IPS-20b (cell line): ENCODE results near the gene SLC25A29.

Experiments
- H3K27ac ChIP-seq: one replicate; pipeline ENCODE4 v1.5.1; 2013; ENCODE audit warnings: low read length
- H3K27me3 ChIP-seq: 2 replicates; pipeline ENCODE4 v1.6.1; 2013; ENCODE audit warnings: mild to moderate bottlenecking, low read length, inconsistent platforms; ENCODE audit not compliant: insufficient read depth
- H3K36me3 ChIP-seq: 2 replicates; pipeline ENCODE4 v1.6.1; 2013; ENCODE audit warnings: low read depth, mild to moderate bottlenecking, inconsistent platforms, low read length, moderate library complexity; ENCODE audit not compliant: insufficient read depth
- H3K4me1 ChIP-seq: 2 replicates; pipeline ENCODE4 v1.6.1; 2013; ENCODE audit warnings: mild to moderate bottlenecking, control low read depth, inconsistent platforms, low read length, moderate library complexity; ENCODE audit not compliant: insufficient read depth
- H3K4me3 ChIP-seq: 2 replicates; pipeline ENCODE4 v1.5.1; 2013; ENCODE audit warnings: mild to moderate bottlenecking, low read length, inconsistent platforms
- H3K9ac ChIP-seq: 2 replicates; pipeline ENCODE4 v1.6.1; 2013; ENCODE audit warnings: low read depth, mild to moderate bottlenecking, inconsistent platforms, low read length, moderate library complexity
- H3K9me3 ChIP-seq: 2 replicates; pipeline ENCODE4 v1.6.1; 2013; ENCODE audit warnings: mild to moderate bottlenecking, low read depth, low read length, inconsistent platforms; ENCODE audit not compliant: insufficient read depth

Gene SLC25A29

DNA sequence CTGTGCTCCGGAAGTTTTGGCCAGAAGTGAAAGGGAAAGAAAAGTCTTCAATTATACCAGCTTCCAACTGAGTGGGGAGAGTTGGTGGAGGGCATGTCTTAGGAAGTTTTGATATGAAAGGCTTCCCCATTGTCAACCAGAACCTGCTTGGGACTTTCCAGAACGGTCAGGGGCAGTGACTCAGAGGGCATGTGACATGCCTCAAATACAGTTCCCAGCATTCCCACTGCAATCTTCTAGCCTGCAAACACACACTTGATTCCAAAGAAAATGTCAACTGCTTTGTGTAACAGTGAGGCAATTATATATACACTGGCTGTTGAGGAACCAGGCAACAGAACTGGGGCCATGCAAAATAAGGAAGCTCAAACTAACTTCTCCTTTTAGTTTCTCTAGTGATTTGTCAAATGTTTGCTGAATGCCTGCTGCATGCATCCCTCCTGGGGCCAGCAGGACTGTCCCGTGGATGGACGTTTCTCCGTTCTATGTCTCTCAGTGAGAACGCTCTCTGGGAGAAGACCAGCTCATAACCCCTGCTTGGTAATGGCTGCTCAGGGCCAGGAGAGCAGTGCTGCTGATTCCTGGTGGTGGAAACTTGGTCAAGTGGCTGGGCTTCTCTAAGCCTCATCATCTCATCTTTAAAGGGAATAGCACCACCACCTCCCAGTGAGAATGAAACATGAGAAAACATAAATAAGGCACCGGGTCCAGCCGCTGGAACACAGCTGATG, 35.2 kb upstream of the SLC25A29 start:
- Histone ChIP-seq H3K27me3 (no peaks in the 10 kb centered on the region), H3K36me3 (peaks cover 64% of the 10 kb centered on the region), H3K4me3 (no peak overlapping the region), H3K27ac (no peak overlapping the region), H3K4me1 (no peaks in the 10 kb centered on the region), H3K9me3 (no peaks in the 10 kb centered on the region), H3K9ac (no peak overlapping the region)

DNA sequence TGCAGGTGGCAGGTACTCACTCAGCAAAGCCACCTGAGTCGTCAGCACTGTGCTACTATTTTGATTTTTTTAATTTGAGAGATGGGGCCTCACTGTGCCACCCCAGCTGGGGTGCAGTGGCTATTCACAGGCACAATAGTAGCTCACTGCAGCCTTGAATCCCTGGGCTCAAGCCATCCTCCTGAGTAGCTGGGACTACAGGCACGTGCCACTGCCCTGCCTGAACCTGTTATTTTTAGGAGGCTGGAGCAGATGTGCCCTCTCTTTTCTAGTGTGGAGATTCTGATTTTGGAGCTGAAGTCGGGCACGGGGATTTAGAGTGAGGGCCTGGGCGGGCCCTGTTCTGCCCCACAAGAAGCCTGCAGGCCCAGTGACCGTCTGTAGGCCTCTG, 34.2 kb upstream of the SLC25A29 start:
- no peaks in the 10 kb centered on the region for H3K27me3 ChIP-seq
- no peak overlapping the region for H3K4me3 ChIP-seq
- no peaks in the 10 kb centered on the region for H3K4me1 ChIP-seq
- H3K27ac ChIP-seq = no peak overlapping the region
- H3K9me3 ChIP-seq = no peaks in the 10 kb centered on the region
- H3K36me3 ChIP-seq = peaks cover 62% of the 10 kb centered on the region
- no peak overlapping the region for H3K9ac ChIP-seq

DNA sequence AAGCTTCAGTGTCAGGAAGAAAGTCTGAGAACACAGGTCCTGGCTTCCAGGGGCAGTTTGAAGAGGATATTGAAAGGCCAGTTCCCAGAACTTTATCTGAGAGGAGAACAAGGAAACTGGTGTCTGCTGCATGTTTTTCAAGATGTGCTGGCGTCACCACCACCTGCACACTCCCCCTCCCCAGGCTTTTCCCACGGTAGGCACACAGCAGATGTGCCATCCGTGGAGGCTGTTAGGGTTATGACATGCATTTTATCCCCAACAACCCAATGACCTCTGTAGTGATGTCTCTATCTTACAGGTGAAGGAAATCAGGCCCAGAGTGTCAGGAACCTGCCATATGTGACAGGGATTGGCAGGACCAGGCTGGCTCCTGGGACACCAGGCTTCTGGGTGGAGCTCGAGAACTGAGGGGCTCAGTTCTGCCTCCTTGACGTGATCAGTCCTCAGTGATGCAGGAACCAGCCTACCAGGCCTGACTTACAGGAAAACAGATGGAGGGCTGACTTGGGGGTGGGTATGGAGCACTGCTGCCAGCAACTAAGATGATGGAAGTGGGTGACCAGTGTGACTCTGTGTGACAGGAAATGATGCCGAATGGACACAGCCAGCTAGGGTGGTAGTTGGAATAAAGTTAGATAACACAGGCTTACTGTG, 33.6 kb upstream of the SLC25A29 start:
- Histone ChIP-seq H3K4me3 (no peak overlapping the region), H3K4me1 (no peaks in the 10 kb centered on the region), H3K27ac (no peak overlapping the region), H3K36me3 (peaks cover 64% of the 10 kb centered on the region), H3K27me3 (no peaks in the 10 kb centered on the region), H3K9ac (no peak overlapping the region), H3K9me3 (no peaks in the 10 kb centered on the region)

DNA sequence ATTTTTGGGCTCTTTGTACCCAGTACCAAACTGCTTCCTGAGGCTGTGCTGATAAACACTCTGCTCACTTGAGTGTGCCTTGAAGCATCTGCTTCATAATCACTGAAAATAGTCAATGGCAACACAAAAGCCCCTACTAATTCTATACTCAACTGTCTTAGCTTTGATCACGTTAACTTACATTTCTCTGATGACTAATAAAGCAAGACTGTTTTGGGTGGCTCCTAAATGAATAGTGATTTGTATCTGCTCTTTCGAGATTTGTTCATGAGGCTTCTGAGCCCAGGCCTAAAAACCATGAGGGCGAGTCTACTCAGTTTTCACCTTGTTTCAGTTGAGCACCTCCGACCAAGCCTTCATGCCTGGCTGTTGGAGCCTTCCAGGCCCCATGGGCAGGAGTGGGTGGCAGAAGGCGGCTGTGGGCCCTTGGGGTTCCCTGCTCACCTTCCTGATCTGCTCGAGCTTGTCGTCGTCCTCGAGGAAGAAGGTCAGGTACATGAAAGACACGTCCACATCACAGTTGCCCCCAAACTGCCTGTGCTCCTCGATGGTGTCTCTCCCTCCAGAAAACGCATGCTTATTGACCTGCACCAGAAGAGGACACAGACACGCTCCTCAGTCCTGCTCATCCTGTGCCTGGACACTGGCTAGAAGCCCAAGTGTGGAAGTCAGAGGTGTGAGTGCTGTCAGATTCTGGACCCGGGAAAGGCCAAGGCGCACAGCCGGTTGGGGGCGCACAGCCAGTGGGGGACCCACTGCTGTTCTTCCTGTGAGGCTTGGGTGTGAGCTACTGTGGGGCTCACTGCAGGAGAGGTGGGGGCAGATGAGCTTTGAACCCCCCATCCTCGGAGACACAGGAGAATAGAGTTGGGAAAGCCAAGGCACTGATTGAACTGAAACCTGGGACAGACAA, 30.6 kb upstream of the SLC25A29 start:
- no peak overlapping the region for H3K27ac ChIP-seq
- H3K9me3 ChIP-seq = no peaks in the 10 kb centered on the region
- peaks cover 61% of the 10 kb centered on the region for H3K36me3 ChIP-seq
- H3K9ac ChIP-seq = no peak overlapping the region
- no peak overlapping the region for H3K4me3 ChIP-seq
- H3K4me1 ChIP-seq = no peaks in the 10 kb centered on the region
- H3K27me3 ChIP-seq = no peaks in the 10 kb centered on the region

DNA sequence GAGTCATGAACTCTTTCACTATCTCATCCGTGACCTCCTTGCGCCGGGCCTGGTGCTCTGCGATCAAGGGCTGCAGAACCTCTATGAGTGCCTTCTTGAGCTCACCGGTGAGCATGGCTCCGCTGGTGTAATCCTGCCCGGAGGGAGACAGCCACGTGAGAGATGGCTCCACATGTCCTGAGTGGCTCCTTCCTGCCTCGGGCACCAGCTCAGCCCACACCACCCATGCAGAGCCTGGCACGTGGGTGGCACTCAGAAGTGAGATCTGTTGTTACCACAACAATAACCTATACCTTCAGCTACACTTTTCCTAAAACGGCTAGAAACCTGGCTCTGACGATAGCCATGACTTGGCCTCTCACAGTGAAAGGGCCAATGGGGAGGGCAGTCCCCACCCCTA, 28.7 kb upstream of the SLC25A29 start:
- Histone ChIP-seq H3K4me3 (no peak overlapping the region), H3K27me3 (no peaks in the 10 kb centered on the region), H3K9me3 (no peaks in the 10 kb centered on the region), H3K27ac (no peak overlapping the region), H3K9ac (no peak overlapping the region), H3K4me1 (no peaks in the 10 kb centered on the region), H3K36me3 (peaks cover 44% of the 10 kb centered on the region)

DNA sequence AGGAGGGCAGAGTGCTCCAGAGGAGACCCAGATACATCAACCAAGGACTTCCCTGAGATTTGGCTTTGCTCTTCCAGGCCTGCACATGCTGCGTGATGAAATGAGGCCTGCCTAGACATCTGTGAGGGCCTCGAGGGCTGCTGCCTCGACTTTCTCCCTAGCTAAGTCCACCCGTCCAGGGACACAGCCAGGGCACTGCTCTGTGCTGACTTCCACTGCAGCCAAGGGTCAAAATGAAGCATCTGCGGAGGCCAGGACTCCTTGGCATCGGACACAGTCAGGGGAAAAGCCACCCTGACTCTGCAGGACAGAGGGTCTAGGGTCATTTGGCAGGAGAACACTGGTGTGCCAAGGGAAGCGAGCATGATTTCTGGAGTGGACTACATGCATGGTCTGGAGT, 27.6 kb upstream of the SLC25A29 start:
- Histone ChIP-seq H3K36me3 (peaks cover 39% of the 10 kb centered on the region), H3K4me3 (no peak overlapping the region), H3K27ac (no peak overlapping the region), H3K9ac (no peak overlapping the region), H3K27me3 (no peaks in the 10 kb centered on the region), H3K4me1 (no peaks in the 10 kb centered on the region), H3K9me3 (no peaks in the 10 kb centered on the region)

DNA sequence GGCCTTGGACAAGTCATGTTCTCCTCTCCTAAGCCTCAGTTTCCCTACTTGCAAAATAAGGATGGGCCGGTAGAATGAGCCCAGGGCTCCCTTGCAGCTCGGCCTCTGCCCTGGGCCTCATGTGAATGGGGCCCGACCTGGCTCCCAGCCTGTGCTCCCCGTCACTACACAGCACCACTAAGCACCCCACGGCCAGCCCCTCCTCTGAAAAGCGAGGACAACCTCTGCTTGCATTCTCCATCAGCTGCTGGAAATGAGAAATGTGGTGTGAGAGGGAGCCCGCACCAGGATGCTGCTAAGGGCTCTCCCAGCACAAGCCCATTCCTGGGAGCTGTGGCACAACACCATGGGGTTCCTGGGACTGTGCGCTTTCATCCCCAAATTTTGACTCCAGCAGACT, 27.1 kb upstream of the SLC25A29 start:
- Histone ChIP-seq H3K27me3 (no peaks in the 10 kb centered on the region), H3K36me3 (peaks cover 39% of the 10 kb centered on the region), H3K4me3 (no peak overlapping the region), H3K27ac (no peak overlapping the region), H3K4me1 (no peaks in the 10 kb centered on the region), H3K9me3 (no peaks in the 10 kb centered on the region), H3K9ac (no peak overlapping the region)

DNA sequence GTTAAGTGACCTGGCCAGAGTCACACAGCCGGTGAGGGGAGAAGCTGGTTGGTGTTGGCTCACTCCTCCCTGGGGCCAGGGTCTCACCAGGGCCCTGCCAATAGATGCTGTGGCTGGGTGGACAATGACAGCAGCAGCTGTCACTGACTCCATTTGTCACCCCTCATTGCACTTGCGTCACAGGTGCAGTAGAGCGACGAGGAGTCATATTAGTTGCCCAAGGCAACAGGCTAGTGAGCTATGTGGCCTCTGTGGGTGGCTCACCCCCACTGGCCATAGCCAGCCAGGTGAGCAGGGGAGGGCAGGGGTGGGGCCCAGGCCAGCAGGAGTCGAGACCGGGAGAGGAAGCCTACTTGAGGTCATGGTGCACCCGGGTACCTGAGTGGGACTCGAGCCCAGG, 26.6 kb upstream of the SLC25A29 start:
- Histone ChIP-seq H3K27me3 (no peaks in the 10 kb centered on the region), H3K36me3 (peaks cover 34% of the 10 kb centered on the region), H3K9ac (no peak overlapping the region), H3K4me1 (no peaks in the 10 kb centered on the region), H3K27ac (no peak overlapping the region), H3K9me3 (no peaks in the 10 kb centered on the region), H3K4me3 (no peak overlapping the region)

DNA sequence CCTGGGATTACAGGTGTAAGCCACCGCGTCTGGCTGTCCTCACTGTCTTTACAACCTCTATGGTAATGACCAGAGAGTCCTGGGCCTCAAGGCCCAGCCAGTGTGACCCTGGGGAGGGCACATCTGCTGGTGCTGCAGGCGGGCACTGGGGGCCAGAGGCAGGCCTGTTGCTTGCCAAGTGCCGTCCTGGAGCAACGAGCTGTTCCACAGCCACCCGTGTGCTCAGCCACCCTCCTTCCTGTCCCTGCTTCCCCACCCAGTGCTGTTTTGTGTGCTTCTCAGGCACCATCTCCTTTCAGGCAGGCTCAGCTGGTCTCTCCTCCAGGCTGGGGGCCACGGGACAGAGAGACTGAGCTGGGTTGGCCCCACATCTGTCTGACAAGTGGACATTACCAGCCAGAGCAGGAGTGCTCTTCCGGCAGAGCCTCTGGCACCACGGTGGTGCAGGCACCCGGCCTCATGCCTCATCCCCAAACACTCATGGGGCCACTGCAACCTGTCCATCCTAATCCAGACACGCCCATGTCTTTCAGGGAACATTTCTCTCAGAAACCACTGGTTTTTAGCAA, 25.9 kb upstream of the SLC25A29 start:
- Histone ChIP-seq H3K4me3 (no peak overlapping the region), H3K4me1 (no peaks in the 10 kb centered on the region), H3K9ac (no peak overlapping the region), H3K27me3 (no peaks in the 10 kb centered on the region), H3K36me3 (peaks cover 29% of the 10 kb centered on the region), H3K27ac (no peak overlapping the region), H3K9me3 (no peaks in the 10 kb centered on the region)

DNA sequence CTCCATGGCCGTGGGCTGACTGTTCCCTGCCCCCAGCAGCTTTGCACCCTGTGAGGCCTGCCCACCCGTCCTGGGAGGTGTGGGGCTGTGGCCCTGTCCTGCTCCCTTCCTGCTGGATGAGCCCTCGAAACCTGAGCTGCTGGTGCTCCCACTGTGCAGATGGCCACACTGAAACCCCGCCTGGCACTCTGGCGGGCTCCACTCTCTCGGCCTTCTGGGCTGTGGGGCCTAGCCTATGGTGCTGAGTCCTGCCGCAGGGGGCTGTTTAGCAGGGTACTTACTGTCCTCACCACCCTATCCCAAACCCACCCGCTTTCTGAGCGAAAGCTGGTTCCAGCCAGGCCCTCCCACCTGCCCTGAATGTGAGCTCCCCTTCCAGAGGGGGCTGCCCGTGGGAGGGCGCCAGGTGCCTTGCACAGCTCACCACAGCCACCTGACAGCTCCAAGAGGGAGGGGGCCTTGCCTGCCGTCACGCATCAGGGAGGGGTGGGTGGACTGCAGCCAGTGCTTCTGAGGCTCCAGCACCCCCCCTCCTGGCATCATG, 24.2 kb upstream of the SLC25A29 start:
- H3K9me3 ChIP-seq = no peaks in the 10 kb centered on the region
- no peak overlapping the region for H3K4me3 ChIP-seq
- no peaks in the 10 kb centered on the region for H3K4me1 ChIP-seq
- no peaks in the 10 kb centered on the region for H3K27me3 ChIP-seq
- peaks cover 14% of the 10 kb centered on the region for H3K36me3 ChIP-seq
- no peak overlapping the region for H3K9ac ChIP-seq
- H3K27ac ChIP-seq = no peak overlapping the region

DNA sequence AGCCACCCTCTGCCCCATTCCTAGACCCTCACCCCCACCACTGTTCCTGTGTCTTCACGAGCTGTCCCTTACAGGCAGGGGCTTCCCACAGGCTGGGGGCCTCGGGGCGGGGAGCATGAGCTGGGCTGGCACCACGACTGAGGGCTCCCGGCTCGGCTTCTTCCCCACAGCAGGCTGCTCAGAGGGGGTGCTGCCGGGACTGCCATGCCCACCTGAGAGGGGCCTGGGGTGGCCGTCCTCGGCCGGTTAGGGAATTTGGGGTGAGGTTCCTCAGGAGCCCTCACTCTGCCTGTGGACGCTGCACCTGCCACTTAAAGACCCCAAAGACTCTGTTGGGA, 23.7 kb upstream of the SLC25A29 start:
- no peak overlapping the region for H3K9ac ChIP-seq
- peaks cover 13% of the 10 kb centered on the region for H3K36me3 ChIP-seq
- no peaks in the 10 kb centered on the region for H3K27me3 ChIP-seq
- H3K4me1 ChIP-seq = no peaks in the 10 kb centered on the region
- no peak overlapping the region for H3K4me3 ChIP-seq
- no peaks in the 10 kb centered on the region for H3K9me3 ChIP-seq
- H3K27ac ChIP-seq = no peak overlapping the region
